Measurements from ENCODE around the gene REC114.

REC114 gene

DNA sequence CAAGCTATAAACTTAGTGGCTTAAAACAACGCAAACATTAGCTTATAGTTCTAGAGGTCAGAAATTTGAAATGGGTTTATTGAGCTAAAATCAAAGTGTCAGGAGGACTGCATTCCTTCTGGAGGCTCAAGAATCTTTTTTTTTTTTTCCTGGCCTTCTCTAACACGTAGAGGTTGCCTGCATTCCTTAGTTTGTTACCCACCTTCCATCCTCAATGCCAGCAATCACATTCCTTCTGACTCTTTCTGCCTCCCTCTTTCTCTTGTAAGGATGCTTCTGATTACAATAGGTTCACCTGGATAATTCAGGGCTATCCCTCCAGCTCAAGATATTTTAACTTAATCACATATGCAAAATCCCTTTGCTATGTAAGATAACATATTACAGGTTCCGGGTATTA, 24.8 kb downstream of the REC114 start:
- TF ChIP-seq, protein P1, sequence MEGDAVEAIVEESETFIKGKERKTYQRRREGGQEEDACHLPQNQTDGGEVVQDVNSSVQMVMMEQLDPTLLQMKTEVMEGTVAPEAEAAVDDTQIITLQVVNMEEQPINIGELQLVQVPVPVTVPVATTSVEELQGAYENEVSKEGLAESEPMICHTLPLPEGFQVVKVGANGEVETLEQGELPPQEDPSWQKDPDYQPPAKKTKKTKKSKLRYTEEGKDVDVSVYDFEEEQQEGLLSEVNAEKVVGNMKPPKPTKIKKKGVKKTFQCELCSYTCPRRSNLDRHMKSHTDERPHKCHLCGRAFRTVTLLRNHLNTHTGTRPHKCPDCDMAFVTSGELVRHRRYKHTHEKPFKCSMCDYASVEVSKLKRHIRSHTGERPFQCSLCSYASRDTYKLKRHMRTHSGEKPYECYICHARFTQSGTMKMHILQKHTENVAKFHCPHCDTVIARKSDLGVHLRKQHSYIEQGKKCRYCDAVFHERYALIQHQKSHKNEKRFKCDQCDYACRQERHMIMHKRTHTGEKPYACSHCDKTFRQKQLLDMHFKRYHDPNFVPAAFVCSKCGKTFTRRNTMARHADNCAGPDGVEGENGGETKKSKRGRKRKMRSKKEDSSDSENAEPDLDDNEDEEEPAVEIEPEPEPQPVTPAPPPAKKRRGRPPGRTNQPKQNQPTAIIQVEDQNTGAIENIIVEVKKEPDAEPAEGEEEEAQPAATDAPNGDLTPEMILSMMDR (IDR thresholded peaks at IDR 0.05; ENCODE audit: low read depth, low read length, missing control alignments) = no peak
- Histone ChIP-seq H3K27ac (no peak overlapping the region), H3K4me3 (ENCODE audit: low read depth, low read length) (no peak overlapping the region), H3K27me3 (replicated peaks) (peaks cover 3% of the 10 kb centered on the region), H3K36me3 (replicated peaks) (no peaks in the 10 kb centered on the region)
- in situ Hi-C loops (cut with HindIII; ENCODE audit: low pct_ligation_motif_present, low sequenced_read_pairs) = no loop called here
- no peak for DNase-seq

DNA sequence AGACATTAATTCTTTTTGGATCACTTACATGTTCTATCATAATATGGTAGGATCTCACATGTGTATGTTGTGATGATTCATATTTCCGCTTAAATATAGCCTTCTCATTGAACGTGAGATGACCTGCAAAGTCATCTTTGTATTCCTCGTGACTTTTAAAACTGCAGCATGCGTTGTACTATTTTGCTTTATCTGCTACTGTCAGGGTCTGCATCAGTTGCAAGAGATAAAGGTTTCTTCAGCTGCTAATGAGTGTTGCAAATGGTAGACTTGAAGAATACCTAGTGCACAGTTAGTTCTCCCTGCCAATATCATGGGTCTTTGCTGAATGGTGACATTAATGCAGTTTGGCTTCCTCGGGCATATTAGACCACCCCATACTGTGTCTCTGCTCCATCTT, 31.8 kb downstream of the REC114 start:
- H3K27ac ChIP-seq = no peak overlapping the region
- no peak for DNase-seq
- TF ChIP-seq, protein P1 (IDR thresholded peaks at IDR 0.05; ENCODE audit: low read depth, low read length, missing control alignments) = no peak
- H3K36me3 ChIP-seq (replicated peaks) = no peaks in the 10 kb centered on the region
- in situ Hi-C loops (cut with HindIII; ENCODE audit: low pct_ligation_motif_present, low sequenced_read_pairs) = no loop called here
- peaks cover 3% of the 10 kb centered on the region for H3K27me3 ChIP-seq (replicated peaks)
- H3K4me3 ChIP-seq (ENCODE audit: low read depth, low read length) = no peak overlapping the region

DNA sequence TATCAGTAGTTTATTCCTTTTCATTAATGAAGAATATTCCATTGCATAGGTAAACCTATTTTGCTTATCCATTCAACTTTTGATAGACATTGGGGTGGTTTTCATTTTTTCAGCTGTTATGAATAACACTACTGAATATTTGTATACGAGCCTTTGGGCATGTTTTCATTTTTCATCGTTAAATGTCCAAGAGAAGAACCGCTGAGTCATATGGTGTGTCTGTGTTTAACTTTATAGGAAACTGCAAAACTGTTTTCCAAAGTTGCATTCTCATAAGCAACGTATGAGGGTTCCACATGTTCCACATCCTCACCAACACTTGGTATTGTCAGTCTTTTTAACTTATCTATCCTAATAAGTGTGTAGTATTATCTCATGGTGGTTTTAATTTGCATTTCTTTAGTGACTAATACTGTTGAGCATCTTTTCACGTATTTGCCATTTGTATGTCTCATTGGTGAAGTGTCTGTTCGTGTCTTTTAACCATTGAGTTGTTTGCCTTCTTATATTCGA, 33.8 kb downstream of the REC114 start:
- H3K27me3 ChIP-seq (replicated peaks) = no peaks in the 10 kb centered on the region
- in situ Hi-C loops (cut with HindIII; ENCODE audit: low pct_ligation_motif_present, low sequenced_read_pairs) = no loop called here
- H3K27ac ChIP-seq = no peak overlapping the region
- H3K36me3 ChIP-seq (replicated peaks) = no peaks in the 10 kb centered on the region
- TF ChIP-seq, protein P1 (IDR thresholded peaks at IDR 0.05; ENCODE audit: low read depth, low read length, missing control alignments) = no peak
- no peak overlapping the region for H3K4me3 ChIP-seq (ENCODE audit: low read depth, low read length)
- DNase-seq = no peak

DNA sequence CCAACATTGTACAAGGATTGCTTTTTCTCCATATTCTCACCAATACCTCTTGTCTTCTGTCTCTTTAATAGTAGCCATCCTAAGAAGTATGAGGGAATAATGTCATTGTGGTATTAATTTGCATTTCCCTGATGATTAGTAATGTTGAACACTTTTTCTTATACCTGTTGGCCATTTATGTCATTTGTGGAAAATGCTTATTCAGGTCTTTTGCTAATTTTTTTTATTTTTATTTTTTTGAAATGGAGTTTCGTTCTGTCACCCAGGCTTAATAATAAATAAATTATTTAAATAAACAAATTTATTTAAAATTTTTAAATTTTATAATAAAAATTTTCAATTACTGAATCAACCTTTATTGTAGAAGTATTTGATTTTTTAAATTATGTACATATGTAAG, 37.1 kb downstream of the REC114 start:
- H3K27ac ChIP-seq = no peak overlapping the region
- H3K36me3 ChIP-seq (replicated peaks) = no peaks in the 10 kb centered on the region
- no peak for DNase-seq
- H3K27me3 ChIP-seq (replicated peaks) = no peaks in the 10 kb centered on the region
- in situ Hi-C loops (cut with HindIII; ENCODE audit: low pct_ligation_motif_present, low sequenced_read_pairs) = no loop called here
- H3K4me3 ChIP-seq (ENCODE audit: low read depth, low read length) = no peak overlapping the region
- TF ChIP-seq, protein P1 (IDR thresholded peaks at IDR 0.05; ENCODE audit: low read depth, low read length, missing control alignments) = no peak

DNA sequence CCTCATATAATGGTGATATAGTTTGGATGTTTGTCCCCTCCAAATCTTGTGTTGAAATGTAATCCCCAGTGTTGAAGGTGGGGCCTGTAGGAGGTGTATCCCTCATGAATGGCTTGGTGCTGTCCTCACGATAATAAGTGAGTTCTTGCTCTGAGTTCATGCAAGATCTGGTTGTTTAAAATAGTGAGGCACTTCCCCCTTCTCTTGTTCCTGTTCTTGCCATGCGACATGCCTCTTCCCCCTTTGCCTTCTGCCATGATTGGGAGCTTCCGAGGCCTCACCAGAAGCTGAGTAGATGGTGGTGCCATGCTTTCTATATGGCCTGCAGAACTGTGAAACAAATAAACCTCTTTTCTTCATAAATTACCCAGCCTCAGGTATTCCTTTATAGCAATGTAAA, 39.2 kb downstream of the REC114 start:
- no peak for DNase-seq
- Histone ChIP-seq H3K27ac (no peak overlapping the region), H3K27me3 (replicated peaks) (no peaks in the 10 kb centered on the region), H3K36me3 (replicated peaks) (no peaks in the 10 kb centered on the region), H3K4me3 (ENCODE audit: low read depth, low read length) (no peak overlapping the region)
- in situ Hi-C loops (cut with HindIII; ENCODE audit: low pct_ligation_motif_present, low sequenced_read_pairs) = no loop called here
- TF ChIP-seq, protein P1 (IDR thresholded peaks at IDR 0.05; ENCODE audit: low read depth, low read length, missing control alignments) = no peak

DNA sequence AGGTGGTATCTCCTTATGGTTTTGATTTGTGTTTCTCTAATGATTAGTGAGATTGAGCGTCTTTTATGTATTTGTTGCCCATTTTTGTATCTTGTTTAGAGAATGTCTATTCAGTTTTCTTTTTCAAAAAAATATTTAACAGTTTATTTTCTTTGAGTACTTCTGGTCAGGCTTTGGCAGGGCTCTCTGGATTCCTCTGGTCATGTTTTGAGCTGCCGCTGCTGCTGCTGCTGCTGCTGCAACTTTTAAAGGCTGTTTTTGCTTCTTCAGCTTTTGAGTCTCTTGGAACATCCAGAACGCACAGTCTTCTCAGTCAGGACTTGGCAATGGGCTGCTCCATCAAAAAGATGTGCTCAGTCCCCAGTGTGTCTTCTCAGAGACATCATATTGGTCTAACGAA, 40.1 kb downstream of the REC114 start:
- in situ Hi-C loops (cut with HindIII; ENCODE audit: low pct_ligation_motif_present, low sequenced_read_pairs) = no loop called here
- DNase-seq = no peak
- Histone ChIP-seq H3K27me3 (replicated peaks) (no peaks in the 10 kb centered on the region), H3K36me3 (replicated peaks) (no peaks in the 10 kb centered on the region), H3K4me3 (ENCODE audit: low read depth, low read length) (no peak overlapping the region), H3K27ac (no peak overlapping the region)
- TF ChIP-seq, protein P1 (IDR thresholded peaks at IDR 0.05; ENCODE audit: low read depth, low read length, missing control alignments) = no peak
